H9 (cell line): Measurements from ENCODE around the gene GPS1. TPM values are rescaled to one million over a fixed set of nuclear protein-coding genes. Genes with fewer than 3 reads are reported as not detected.
A peak's percentile ranks its signal among the peaks of the same experiment; 100 is the strongest.

Experiments
- DNase-seq: peaks from one replicate; pipeline ENCODE4 v3.0.0-alpha.2; 2017
- H2AFZ ChIP-seq: one replicate; pipeline ENCODE4 v1.6.1; 2013; ENCODE audit warnings: mild to moderate bottlenecking, low read length, control low read depth, moderate library complexity
- H2AK5ac ChIP-seq: 2 replicates; pipeline ENCODE4 v1.6.1; 2013; ENCODE audit warnings: low read length, control low read depth, mixed read lengths; ENCODE audit not compliant: insufficient read length
- H2BK120ac ChIP-seq: one replicate; pipeline ENCODE4 v1.6.1; 2013; ENCODE audit warnings: low read depth, mild to moderate bottlenecking, low read length, control low read depth, inconsistent platforms; ENCODE audit not compliant: poor library complexity, severe bottlenecking
- H2BK12ac ChIP-seq: 2 replicates; pipeline ENCODE4 v1.6.1; 2013; ENCODE audit warnings: low read length, control low read depth, mixed read lengths, low read depth; ENCODE audit not compliant: insufficient read length
- H2BK15ac ChIP-seq: 2 replicates; pipeline ENCODE4 v1.6.1; 2013; ENCODE audit warnings: low read depth, low read length, control low read depth
- H2BK20ac ChIP-seq: one replicate; pipeline ENCODE4 v1.6.1; 2013; ENCODE audit warnings: low read depth, mild to moderate bottlenecking, low read length, control low read depth, inconsistent platforms; ENCODE audit not compliant: poor library complexity, severe bottlenecking
- H2BK5ac ChIP-seq: 2 replicates; pipeline ENCODE4 v1.6.1; 2013; ENCODE audit warnings: low read length, control low read depth, mixed read lengths; ENCODE audit not compliant: insufficient read length
- H3K14ac ChIP-seq: 2 replicates; pipeline ENCODE4 v1.6.1; 2013; ENCODE audit warnings: low read length, control low read depth; ENCODE audit not compliant: insufficient read depth
- H3K18ac ChIP-seq: 2 replicates; pipeline ENCODE4 v1.6.1; 2013; ENCODE audit warnings: low read depth, mild to moderate bottlenecking, mixed read lengths, low read length, control low read depth; ENCODE audit not compliant: insufficient read length
- H3K23ac ChIP-seq: 2 replicates; pipeline ENCODE4 v1.6.1; 2013; ENCODE audit warnings: low read length, control low read depth, mixed read lengths, low read depth; ENCODE audit not compliant: insufficient read length
- H3K23me2 ChIP-seq: 2 replicates; pipeline ENCODE4 v1.6.1; 2013; ENCODE audit warnings: low read depth, mild to moderate bottlenecking, mixed read lengths, low read length, control low read depth; ENCODE audit not compliant: insufficient read length, poor library complexity, severe bottlenecking
- H3K27ac ChIP-seq: 2 replicates; pipeline ENCODE4 v1.5.1; 2013; ENCODE audit warnings: low read length, control low read depth, mixed read lengths, low read depth; ENCODE audit not compliant: insufficient read length
- H3K27me3 ChIP-seq: 2 replicates; pipeline ENCODE4 v1.6.1; 2013; ENCODE audit warnings: low read length, control low read depth, inconsistent platforms; ENCODE audit not compliant: insufficient read depth
- H3K4ac ChIP-seq: 2 replicates; pipeline ENCODE4 v1.6.1; 2013; ENCODE audit warnings: low read depth, mild to moderate bottlenecking, control low read depth, inconsistent platforms, low read length, moderate library complexity
- H3K4me1 ChIP-seq: 2 replicates; pipeline ENCODE4 v1.6.1; 2013; ENCODE audit warnings: low read length, control low read depth, inconsistent platforms; ENCODE audit not compliant: insufficient read depth
- H3K4me2 ChIP-seq: 2 replicates; pipeline ENCODE4 v1.6.1; 2013; ENCODE audit warnings: low read length, control low read depth, mixed read lengths; ENCODE audit not compliant: insufficient read length, insufficient read depth
- H3K56ac ChIP-seq: 2 replicates; pipeline ENCODE4 v1.6.1; 2013; ENCODE audit warnings: low read depth, mild to moderate bottlenecking, mixed read lengths, low read length, control low read depth; ENCODE audit not compliant: insufficient read length
- H3K79me1 ChIP-seq: 2 replicates; pipeline ENCODE4 v1.6.1; 2013; ENCODE audit warnings: low read depth, mild to moderate bottlenecking, moderate library complexity, low read length, control low read depth, inconsistent platforms; ENCODE audit not compliant: insufficient read depth, poor library complexity, severe bottlenecking
- H3K79me2 ChIP-seq: 2 replicates; pipeline ENCODE4 v1.6.1; 2013; ENCODE audit warnings: low read length, control low read depth, inconsistent platforms; ENCODE audit not compliant: insufficient read depth
- H3K9ac ChIP-seq: 2 replicates; pipeline ENCODE4 v1.6.1; 2013; ENCODE audit warnings: low read length, control low read depth, mixed read lengths; ENCODE audit not compliant: insufficient read length; ENCODE audit errors: extremely low read depth
- H3K9me3 ChIP-seq: one replicate; pipeline ENCODE4 v1.6.1; 2013; ENCODE audit warnings: low read depth, low read length, inconsistent platforms; ENCODE audit not compliant: control insufficient read depth
- H3T11ph ChIP-seq: one replicate; pipeline ENCODE4 v1.6.1; 2013; ENCODE audit warnings: mild to moderate bottlenecking, low read length, control low read depth, inconsistent platforms
- H4K20me1 ChIP-seq: one replicate; pipeline ENCODE4 v1.6.1; 2013; ENCODE audit not compliant: control insufficient read depth, insufficient read length, insufficient read depth
- H4K5ac ChIP-seq: 2 replicates; pipeline ENCODE4 v1.6.1; 2013; ENCODE audit warnings: low read depth, mild to moderate bottlenecking, mixed read lengths, low read length, control low read depth; ENCODE audit not compliant: insufficient read length
- H4K8ac ChIP-seq: replicated peaks from 2 replicates; pipeline ENCODE4 v1.6.1; 2013; ENCODE audit warnings: low read length, control low read depth, mixed read lengths, low read depth; ENCODE audit not compliant: insufficient read length
- H4K91ac ChIP-seq: 2 replicates; pipeline ENCODE4 v1.6.1; 2013; ENCODE audit warnings: low read depth, mild to moderate bottlenecking, moderate library complexity, mixed read lengths, low read length, control low read depth; ENCODE audit not compliant: insufficient read length
- H3K27ac Mint-ChIP-seq, 3 experiments: 2 replicates in 2 of 3; 3 replicates in 1 of 3; pipeline ENCODE4 v1.8.0; 2020 to 2021; ENCODE audit warnings: mixed read lengths in 3 of 3, mild to moderate bottlenecking in 1 of 3, moderate library complexity in 1 of 3
- H3K27me3 Mint-ChIP-seq: 2 replicates; pipeline ENCODE4 v1.8.0; 2021; ENCODE audit warnings: low read depth, mild to moderate bottlenecking, moderate library complexity, mixed read lengths
- H3K36me3 Mint-ChIP-seq, 3 experiments: 2 replicates in 2 of 3; 3 replicates in 1 of 3; pipeline ENCODE4 v1.8.0; 2020 to 2021; ENCODE audit warnings: low read depth in 3 of 3, mixed read lengths in 3 of 3; ENCODE audit not compliant: insufficient read depth in 1 of 3
- H3K4me1 Mint-ChIP-seq, 2 experiments: 2 replicates each; pipeline ENCODE4 v1.8.0; 2020; ENCODE audit warnings: mixed read lengths in 2 of 2
- H3K4me3 Mint-ChIP-seq, 2 experiments: 2 replicates in 1 of 2; 3 replicates in 1 of 2; pipeline ENCODE4 v1.8.0; 2020 to 2021; ENCODE audit warnings: mild to moderate bottlenecking in 2 of 2, mixed read lengths in 2 of 2, moderate library complexity in 1 of 2
- H3K9me3 Mint-ChIP-seq, 2 experiments: 2 replicates in 1 of 2; 3 replicates in 1 of 2; pipeline ENCODE4 v1.8.0; 2020; ENCODE audit warnings: mild to moderate bottlenecking in 2 of 2, mixed read lengths in 2 of 2, moderate library complexity in 1 of 2
- CTCF ChIP-seq: fragments of 200-600 bp; sonication (generic); conservative IDR thresholded peaks from 3 replicates; pipeline ENCODE4 v1.8.0; 2021; ENCODE audit warnings: antibody characterized with exemption, mild to moderate bottlenecking
- WGBS: extraction: QIAGEN DNeasy Blood & Tissue Kit; methylation state at CpG from one replicate; pipeline ENCODE4 v1.1.7; 2013; ENCODE audit warnings: missing lambda C conversion rate, low lambda C conversion rate, mixed read lengths; ENCODE audit not compliant: insufficient read length; ENCODE audit errors: extremely low coverage; 5-methylcytosine and 5-hydroxymethylcytosine counted together
- total RNA-seq: library from RNA; stranded (reverse); gene quantifications from 2 replicates; pipeline ENCODE4 v1.2.1, GENCODE V29; 2021

GPS1 gene
- total RNA-seq, 1 experiment from 2014 or later, result 164 TPM

GRCh38 chr17:82023447-82024241 is 28.1 kb upstream of the GPS1 start:
- no peak overlapping the region; the same call in 1 of the 2 replicates for H3K14ac ChIP-seq
- H3K9ac ChIP-seq, result no peak overlapping the region
- H3K36me3 Mint-ChIP-seq, result peaks cover 3 to 8% (median 4%) of the 10 kb centered on the region in 3 experiments; a peak in 5 of 7 replicates
- WGBS, result no CpG with 5 or more reads among the region's 55 CpGs
- no peaks in the 10 kb centered on the region for H3K27me3 ChIP-seq
- H3K27ac ChIP-seq, result no peak overlapping the region
- no peaks in the 10 kb centered on the region; the same call in none of the 2 replicates for H3K27me3 Mint-ChIP-seq
- H2AFZ ChIP-seq, result no peak overlapping the region
- no peak overlapping the region for H2BK12ac ChIP-seq
- H3K79me1 ChIP-seq, result peaks cover 5% of the 10 kb centered on the region
- H4K8ac ChIP-seq, result no peak overlapping the region
- no peak overlapping the region for H2BK120ac ChIP-seq
- no peak overlapping the region for H3K56ac ChIP-seq
- TF ChIP-seq CTCF, result no peak
- no peak for DNase-seq
- H2BK15ac ChIP-seq, result no peak overlapping the region
- no peak overlapping the region for H2BK5ac ChIP-seq
- peak overlapping the region; percentile 52 for H3K4me2 ChIP-seq
- peaks cover 0 to 2% of the 10 kb centered on the region in 2 experiments; a peak in 1 of 5 replicates for H3K9me3 Mint-ChIP-seq
- H3K4me3 Mint-ChIP-seq, result peak overlapping the region; percentile 79 to 85
- H4K91ac ChIP-seq, result no peak overlapping the region
- H3K4me1 ChIP-seq, result no peaks in the 10 kb centered on the region
- no peak overlapping the region for H3K27ac Mint-ChIP-seq
- no peak overlapping the region for H3K18ac ChIP-seq
- no peak overlapping the region for H3K4ac ChIP-seq
- H3K9me3 ChIP-seq, result no peaks in the 10 kb centered on the region
- H3K23me2 ChIP-seq, result peaks cover 5% of the 10 kb centered on the region
- H3T11ph ChIP-seq, result no peak overlapping the region
- H4K5ac ChIP-seq, result no peak overlapping the region
- no peaks in the 10 kb centered on the region for H4K20me1 ChIP-seq
- no peak overlapping the region for H3K23ac ChIP-seq
- no peaks in the 10 kb centered on the region for H3K79me2 ChIP-seq
- peaks cover 7 to 16% of the 10 kb centered on the region in 2 experiments for H3K4me1 Mint-ChIP-seq
- H2BK20ac ChIP-seq, result no peak overlapping the region
- no peak overlapping the region for H2AK5ac ChIP-seq
